Kidney capillary endothelial cell (primary cell): ENCODE measurements around the gene ABTB2.
"Not testable (repeated sequence)": the region's sequence is repeated elsewhere in the genome, so short reads cannot be mapped to it uniquely, and the experiment has no call there.

ENCODE experiments used
- DNase-seq: peaks from one replicate; pipeline ENCODE4 v3.0.0-alpha.2; 2018; ENCODE audit warnings: low spot score

ABTB2 gene

DNA sequence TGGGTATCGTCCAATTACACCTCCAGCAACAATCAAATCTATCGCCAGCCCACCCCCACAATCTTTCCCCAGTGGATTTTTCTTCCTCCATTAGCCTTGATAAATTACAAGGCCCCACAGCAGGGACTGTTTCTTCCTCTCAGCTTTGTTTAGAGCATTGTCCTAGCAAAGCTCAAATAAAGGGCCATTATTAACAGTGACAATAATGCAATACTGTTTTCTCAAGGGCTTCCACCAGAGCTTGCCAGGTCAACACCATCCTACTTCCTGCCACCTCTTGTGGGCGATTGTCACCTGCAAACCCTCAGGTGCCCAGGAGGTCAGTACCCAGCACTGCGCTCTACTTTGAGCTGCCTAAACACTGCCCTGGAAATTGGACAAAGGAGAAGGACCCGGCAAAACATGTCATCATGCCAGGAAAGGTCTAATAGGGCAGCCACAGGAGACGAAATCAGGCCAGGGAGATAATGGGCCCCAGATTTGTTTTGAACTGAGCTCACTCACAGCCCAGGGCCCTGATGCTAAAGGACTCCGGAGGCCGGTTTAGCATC lies 95.2 kb downstream of the ABTB2 start:
- no peak for DNase-seq

- no peak for DNase-seq
These were observed 96.0 kb downstream of the ABTB2 start for GRCh38 chr11:34261820-34262219.

- no peak for DNase-seq
These were observed 96.7 kb downstream of the ABTB2 start for GRCh38 chr11:34261095-34261494.

DNA sequence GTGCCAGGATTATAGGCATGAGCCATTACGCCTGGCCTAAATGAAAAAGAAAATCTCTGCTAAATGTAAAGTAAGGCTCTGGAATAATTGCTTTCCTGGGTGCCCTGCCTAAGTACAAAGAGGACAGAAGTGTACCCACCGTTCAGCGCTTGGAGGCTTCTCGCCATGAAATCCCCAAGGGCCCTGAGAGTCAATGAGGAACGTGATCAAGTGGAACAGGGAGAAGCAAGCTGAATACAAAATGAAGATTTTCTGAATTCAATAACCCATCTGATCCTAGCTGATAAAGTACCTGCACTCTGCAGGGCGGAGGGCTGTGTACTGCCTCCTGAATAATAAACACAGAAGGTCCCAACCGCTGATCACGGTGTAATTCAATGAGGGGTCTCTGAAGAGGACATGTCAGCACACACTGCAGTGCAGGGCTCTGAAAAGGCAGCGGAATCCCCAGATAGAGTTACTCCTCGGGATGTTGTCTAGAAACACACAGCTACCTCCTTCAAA lies 97.7 kb downstream of the ABTB2 start:
- no peak for DNase-seq

DNA sequence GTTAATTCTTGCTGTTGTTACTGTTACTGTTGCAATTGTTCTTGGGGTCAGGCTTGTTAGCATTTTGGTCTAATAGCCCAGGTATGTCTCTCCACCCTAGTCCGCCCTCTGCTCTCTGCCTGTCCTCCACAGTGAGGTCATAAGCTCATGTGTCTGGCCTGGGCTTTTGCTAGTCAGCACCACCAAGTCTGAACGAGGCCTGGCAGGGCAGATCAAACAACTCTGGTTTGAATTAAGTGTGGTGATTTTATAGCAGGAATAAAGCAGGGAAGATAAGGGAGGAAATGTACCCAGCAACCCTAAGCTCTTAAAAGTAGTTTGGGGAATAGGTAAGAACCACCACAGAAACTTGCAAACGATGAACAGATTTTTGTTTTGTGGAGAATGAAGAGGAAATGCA lies 98.7 kb downstream of the ABTB2 start:
- no peak for DNase-seq

- DNase-seq: no peak
These were observed 101.2 kb downstream of the ABTB2 start for GRCh38 chr11:34256626-34257025.

DNA sequence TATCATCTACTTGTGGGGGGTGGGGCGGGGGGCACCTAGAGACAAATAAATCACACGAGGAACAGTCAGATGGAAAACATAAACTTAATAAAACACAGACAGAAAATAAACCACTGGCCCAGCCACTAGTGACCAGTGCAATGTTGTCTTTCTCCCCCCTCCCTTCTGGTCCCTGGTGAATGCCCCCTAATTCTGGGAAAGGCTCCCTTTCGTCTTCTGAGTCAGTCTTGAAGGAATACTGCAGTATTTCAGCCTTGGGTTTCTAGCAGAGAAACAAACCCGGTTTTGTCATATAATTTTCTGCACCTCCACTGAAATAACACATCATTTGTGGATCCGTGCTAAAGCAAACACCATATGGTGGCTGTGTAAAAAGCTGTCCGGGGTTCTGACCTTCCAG lies 101.7 kb downstream of the ABTB2 start:
- no peak for DNase-seq

DNA sequence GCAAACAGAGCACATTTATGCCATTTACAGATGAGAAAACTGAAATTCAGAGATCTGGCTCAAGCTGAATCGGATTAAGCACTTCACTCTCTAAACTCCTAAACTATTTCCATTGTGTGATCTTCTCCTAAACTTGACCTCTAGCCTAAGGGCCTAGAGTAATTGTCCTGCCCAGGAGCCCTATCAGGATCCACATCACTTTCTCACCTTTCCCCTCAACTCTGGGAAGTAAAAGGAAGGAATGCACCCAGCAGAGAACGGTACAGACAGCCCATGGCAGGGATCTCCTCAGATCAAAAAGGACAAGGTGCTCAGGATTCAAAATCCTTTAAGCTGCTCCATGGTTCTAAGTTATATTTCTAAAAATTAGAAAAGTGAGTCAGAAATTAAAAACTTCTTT lies 102.7 kb downstream of the ABTB2 start:
- no peak for DNase-seq

- no peak for DNase-seq
These were observed 103.8 kb downstream of the ABTB2 start for GRCh38 chr11:34254011-34254410.

- DNase-seq: no peak
These were observed 105.2 kb downstream of the ABTB2 start for GRCh38 chr11:34252651-34253050.

GRCh38 chr11:34252015-34252414 lies 105.8 kb downstream of the ABTB2 start:
- no peak for DNase-seq

DNA sequence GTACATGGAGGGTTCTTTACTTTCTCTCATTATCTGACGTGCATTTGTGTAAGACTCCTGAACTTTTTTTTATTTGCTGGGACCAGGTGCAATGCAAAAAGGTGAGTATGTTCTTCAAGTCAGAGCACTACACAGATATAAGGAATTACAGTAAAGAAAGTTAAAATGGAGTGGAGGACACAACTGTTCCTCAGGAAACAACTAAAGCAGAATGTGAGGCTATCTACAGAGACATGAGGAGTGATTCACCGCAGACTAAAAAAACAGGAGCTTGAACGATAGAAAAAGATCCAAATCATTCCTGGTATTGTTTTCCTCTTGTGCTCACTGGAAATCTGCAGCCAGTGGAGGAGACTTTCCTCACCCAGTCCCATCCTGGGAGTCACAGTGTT lies 106.2 kb downstream of the ABTB2 start:
- DNase-seq: peak; percentile 30

GRCh38 chr11:34250732-34251588 lies 106.8 kb downstream of the ABTB2 start:
- peak; percentile 35 for DNase-seq

- no peak for DNase-seq
These were observed 107.6 kb downstream of the ABTB2 start for GRCh38 chr11:34250211-34250610.

DNA sequence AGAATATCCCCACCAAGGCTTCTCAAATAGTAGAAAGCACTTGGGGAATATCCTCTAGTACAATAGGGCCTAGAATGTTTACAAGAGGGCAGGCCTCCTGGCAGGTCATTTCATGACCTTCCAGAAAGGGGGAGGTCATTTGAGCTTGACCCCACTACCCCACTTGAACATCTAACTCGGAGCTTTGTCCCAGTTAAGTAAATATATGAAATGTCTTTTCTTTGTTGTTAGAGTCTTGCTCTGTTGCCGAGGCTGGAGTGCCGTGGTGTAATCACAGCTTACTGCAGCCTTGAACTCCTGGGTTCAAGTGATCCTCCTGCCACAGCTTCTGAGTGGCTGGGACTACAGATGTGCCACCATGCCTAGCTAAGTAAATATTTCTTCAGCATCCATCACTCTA lies 108.4 kb downstream of the ABTB2 start:
- no peak for DNase-seq

GRCh38 chr11:34246511-34246910 lies 111.3 kb downstream of the ABTB2 start:
- not testable (repeated sequence) for DNase-seq

GRCh38 chr11:34245041-34245440 lies 112.8 kb downstream of the ABTB2 start:
- DNase-seq: no peak

DNA sequence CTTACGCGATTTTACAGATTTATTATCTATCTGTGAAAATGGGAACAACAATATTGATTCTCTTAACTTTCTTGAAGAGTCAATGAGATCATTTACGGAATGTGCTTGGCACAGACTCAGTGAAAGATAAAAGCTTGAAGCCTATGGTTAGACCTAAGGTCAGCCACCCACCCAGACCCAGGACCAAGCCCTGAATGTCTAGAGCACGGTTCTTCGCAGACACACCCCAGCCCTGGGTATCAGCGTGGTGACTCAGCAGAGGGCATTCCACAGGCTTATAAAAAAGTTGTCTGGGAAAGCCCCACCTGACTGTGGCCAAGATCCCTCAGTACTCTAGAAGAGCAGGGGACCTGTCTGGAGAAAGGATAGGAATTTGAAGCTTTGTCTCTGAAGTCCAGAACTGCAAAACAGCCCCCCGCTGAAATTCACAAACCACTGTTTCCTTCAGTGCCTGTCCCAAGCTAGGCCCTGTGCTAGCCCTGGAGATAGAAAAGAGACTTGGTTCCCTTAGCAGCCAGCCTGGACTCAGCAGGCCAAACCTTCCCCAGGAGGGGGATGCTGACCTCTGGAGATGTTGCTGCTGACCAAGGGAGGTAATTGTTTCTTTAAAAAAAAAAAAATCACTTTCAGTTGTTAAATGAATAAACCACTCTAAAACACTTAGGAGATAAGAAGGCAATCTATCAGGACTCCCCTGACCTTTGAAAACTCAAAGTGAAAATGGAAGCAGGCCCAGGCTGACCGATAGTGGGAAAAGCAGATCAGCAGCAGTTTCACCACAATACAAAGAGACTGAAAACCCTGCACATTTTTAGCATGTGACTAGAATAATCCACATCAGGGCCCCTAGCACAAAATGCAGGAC lies 114.0 kb downstream of the ABTB2 start:
- no peak for DNase-seq

DNA sequence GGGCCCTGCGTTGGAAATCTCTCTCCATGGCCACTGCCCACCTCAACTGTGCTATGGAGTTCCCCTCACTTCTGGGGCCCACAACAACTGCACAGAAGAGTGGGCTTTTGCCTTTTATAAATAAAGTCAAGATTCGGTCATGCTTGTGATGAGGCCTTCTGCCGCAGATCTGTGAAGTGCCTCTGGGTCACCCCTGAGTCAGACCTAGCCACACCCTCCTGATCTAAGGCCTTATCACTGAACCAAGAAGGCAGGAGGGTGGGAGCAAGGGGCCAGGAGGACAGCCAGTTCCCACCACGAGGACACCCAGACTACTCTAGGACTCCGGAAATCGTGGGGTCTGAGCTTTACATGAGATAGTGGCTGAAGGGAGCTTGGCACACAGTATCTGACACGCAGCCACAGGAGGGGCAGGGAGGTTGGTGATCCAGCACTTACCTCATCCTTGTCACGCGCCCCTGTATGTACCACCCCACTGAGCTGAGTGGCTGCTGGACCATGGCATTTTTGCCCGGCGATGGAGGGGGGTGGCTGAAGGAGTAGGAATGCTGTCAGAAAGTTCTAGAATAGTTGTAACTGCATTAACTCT lies 115.7 kb downstream of the ABTB2 start:
- DNase-seq: no peak

- DNase-seq: no peak
These were observed 117.7 kb downstream of the ABTB2 start for GRCh38 chr11:34240150-34240494.

- no peak for DNase-seq
These were observed 118.2 kb downstream of the ABTB2 start for GRCh38 chr11:34239465-34240149.

DNA sequence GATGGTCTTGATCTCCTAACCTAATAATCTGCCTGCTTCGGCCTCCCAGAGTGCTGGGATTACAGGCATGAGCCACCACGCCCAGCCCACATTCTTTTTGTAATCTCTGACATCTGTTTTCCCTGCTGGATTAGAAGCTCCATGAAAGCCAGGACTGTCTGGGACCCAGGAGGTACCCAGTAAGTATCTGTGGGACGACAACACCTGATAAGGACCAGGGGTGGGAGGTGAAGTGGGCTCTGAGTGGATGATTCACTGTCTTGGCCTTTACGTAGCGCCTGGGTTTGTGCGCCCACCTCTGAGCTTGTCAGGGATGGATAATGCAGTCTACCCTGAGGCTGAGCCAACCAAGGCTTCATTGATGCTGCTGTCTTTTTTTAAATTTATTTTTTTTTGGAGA lies 118.8 kb downstream of the ABTB2 start:
- DNase-seq: no peak
